GM12875 (cell line): ENCODE data around the gene DSCAML1.

Source experiments
- H3K4me3 ChIP-seq: one replicate; pipeline ENCODE4 v1.5.1; 2011; ENCODE audit warnings: low read depth, low read length, control low read depth
- CTCF ChIP-seq: IDR thresholded peaks from 2 replicates; pipeline ENCODE4 v1.5.1; 2011; ENCODE audit warnings: low read depth, mild to moderate bottlenecking, control low read depth, inconsistent platforms, low read length, moderate library complexity, borderline replicate concordance; ENCODE audit not compliant: insufficient read depth

The DSCAML1 gene

GRCh38 chr11:117795638-117796455 is 1.2 kb downstream of the DSCAML1 start:
- no peak overlapping the region for H3K4me3 ChIP-seq

GRCh38 chr11:117794772-117795629 is 2.0 kb downstream of the DSCAML1 start:
- no peak overlapping the region for H3K4me3 ChIP-seq
- TF ChIP-seq CTCF = no peak

More at GRCh38 chr11:117795638-117796455, 1.2 kb downstream of the DSCAML1 start:
- no peak for TF ChIP-seq CTCF

- TF ChIP-seq CTCF = no peak
- H3K4me3 ChIP-seq = no peak overlapping the region
Measured at GRCh38 chr11:117794135-117794534, 2.9 kb downstream of the DSCAML1 start.

GRCh38 chr11:117793583-117793982 is 3.4 kb downstream of the DSCAML1 start:
- no peak overlapping the region for H3K4me3 ChIP-seq
- TF ChIP-seq CTCF = no peak

GRCh38 chr11:117792992-117793391 is 4.0 kb downstream of the DSCAML1 start:
- TF ChIP-seq CTCF = no peak
- no peak overlapping the region for H3K4me3 ChIP-seq

- H3K4me3 ChIP-seq = no peak overlapping the region
- TF ChIP-seq CTCF = no peak
Measured at GRCh38 chr11:117792241-117792640, 4.8 kb downstream of the DSCAML1 start.
